HUDEP-2 (cell line): Measurements from ENCODE around the gene MAML2.

Experiments
- DNase-seq, 76 experiments: peaks; one replicate each; lab custom pipeline; 2025; ENCODE audit not compliant: unreplicated experiment in 76 of 76; lab: John Stamatoyannopoulos, UW

The MAML2 gene

DNA sequence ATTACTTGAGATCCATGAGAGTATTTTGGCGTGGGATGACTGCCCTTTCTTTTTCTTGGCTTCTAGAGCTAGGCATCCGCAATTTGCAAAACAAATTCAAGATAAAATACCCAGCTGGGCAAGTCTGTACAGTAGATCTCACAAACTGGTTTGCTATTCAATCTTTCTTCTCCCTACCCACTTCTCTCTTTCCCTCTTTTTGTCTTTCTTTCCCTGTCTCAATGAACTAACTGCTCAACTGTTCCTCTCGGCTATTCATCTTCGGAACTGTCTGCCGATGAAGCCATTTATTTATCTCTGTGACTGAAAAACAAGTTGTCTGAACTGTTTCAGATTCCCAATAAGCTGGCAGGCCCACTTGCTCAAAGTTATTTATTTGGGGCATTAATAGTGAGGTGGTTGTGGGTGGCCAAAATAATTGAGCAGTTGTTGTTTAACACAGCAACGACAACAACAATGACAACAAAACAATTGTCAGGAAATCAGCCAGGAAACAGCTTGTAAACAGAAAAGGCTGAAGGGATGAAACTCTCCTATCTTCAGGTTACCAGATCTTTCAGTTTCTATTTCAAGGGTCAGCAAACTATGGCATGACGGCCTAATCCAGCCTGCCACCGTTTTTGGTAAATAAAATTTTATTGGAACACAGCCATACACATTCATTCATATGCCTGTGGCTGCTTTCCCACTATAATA, 343.1 kb downstream of the MAML2 start:
- no peak for DNase-seq

GRCh38 chr11:95996621-95997235, 346.3 kb downstream of the MAML2 start:
- no peak for DNase-seq

DNA sequence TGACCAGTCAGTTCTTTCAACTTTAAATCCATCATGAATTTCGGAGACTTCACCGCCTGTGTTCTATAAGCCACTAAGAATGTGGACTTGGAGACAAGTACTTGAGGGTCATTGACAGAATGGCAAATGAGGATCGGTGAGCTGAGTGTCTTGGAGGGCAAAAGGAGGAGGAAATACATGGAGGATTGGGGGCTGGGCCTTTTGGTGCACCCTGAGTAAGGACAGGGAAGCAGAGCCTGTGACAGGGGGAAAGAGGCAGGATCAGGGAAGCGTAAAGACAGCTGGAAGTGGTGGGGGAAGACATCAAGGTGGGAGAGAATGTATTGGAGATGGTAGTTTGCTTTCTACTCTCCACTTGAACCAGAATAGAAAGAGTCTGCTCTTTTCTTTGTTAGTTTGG, 348.7 kb downstream of the MAML2 start:
- no peak for DNase-seq

- no peak for DNase-seq
These were observed 349.3 kb downstream of the MAML2 start for GRCh38 chr11:95993438-95994298.

DNA sequence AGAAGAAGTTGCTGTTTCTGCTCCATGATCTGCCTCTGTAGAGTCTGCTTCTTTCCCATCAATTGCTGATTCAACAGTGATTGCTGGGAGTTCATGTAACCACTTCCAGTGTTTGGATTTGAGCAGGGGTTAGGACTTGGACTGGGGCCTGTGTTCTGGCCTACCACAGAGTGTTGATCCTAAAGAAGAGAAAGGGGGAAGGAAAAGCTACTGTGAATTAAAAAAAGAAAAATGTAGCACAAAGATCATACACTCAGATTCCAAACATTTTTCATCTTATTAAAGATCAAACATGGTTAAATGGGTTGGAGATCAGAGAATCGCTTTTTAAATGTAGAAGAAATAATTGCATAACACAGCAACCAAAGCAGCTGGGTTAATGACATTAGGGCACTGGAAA, 351.4 kb downstream of the MAML2 start:
- no peak for DNase-seq

GRCh38 chr11:95991101-95991500, 351.9 kb downstream of the MAML2 start:
- no peak for DNase-seq

GRCh38 chr11:95989780-95990179, 353.2 kb downstream of the MAML2 start:
- no peak for DNase-seq

- DNase-seq = no peak
These were observed 353.9 kb downstream of the MAML2 start for GRCh38 chr11:95989076-95989605.

DNA sequence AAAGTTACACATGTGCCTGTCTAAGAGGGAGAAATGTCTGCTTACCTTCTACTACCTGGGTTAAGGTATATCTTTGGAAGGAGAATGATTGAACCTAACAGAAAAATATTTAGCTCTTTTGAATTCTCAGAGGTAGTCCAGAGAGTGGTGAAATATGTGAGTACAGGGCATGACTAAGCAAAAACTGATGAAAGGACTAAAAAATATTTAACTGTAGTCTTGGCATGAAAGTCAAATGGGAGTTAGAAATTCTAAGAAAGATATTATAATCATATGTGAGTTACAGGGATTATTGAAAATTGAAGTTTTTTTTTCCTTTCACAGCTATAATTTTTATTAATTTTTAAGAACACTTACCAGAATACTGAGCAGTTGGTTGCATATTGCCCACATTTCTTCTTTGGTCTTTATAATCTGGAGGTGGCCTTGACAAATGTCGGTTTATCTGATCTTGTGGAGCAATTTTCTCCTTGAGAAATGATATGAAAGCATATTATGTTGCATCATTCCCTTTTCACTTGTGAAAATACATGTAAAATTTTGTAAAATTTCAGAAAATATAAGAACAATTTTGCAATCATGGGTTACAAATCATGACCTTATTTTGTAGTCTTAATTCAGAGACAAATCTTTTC, 357.7 kb downstream of the MAML2 start:
- no peak for DNase-seq

GRCh38 chr11:95984072-95984471, 358.9 kb downstream of the MAML2 start:
- DNase-seq = no peak

- DNase-seq = no peak
These were observed 365.3 kb downstream of the MAML2 start for GRCh38 chr11:95977534-95978174.

GRCh38 chr11:95976550-95976949, 366.4 kb downstream of the MAML2 start:
- DNase-seq = no peak

DNA sequence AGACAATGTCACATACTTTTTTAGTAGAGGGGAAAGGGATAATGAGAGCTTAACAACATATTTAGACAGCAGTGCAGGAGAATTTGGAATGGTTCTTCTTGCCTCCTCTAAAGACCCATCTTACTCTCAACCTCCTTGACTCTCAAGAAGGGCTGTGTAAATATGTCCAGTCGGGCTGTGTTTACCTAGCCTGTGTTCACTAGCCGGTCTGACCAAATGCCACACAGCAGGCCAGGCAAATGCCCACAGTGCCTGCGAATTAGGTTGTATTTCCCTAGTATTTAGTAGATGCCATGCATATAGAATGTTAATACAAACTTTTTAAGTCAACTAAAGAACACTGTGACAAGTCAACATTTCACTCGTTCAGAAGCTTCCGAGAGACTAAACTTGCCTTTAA, 367.7 kb downstream of the MAML2 start:
- DNase-seq = no peak

DNA sequence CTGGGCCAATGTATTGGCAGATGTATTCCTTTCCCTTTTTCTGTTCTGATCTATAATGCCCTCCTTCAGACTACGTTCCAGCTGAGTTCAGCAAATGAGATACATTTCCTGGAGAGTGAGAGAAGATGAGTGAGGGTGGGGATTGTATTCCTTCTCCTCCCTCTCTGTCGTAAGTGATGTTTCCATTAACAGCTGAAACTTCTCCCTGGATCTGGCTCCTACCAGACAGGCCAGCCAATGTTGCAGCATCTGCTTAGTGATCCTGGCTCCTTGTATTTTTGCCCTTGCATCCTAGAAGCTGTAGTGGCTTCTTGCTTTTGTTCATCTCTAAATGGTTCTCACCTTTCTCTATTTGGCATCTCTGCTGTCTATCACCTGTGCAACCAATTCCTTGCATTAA, 370.9 kb downstream of the MAML2 start:
- DNase-seq = no peak

GRCh38 chr11:95968585-95968984, 374.4 kb downstream of the MAML2 start:
- DNase-seq = peak in 2 of 76 experiments; percentile 1 to 7

- DNase-seq = peak in 2 of 76 experiments; percentile 14 to 37
These were observed 378.7 kb downstream of the MAML2 start for GRCh38 chr11:95964281-95964680.

DNA sequence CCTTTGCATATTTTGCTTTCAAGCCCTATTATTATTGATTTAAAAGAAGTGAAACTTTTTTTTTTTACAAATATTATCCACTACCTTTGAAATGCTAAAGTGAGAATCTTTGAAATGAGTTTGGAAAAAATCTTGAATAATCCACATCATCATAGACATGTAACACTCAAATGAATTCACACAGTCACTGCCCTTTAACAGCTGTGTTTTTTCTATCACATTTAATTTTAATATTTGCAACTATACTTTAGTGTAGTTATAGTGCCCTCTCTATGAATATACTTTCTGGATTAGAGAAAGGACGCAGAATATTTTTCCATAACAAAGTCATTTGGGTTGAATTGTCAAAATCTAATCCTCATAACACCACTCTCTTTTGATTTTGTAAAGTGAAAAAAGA, 381.2 kb downstream of the MAML2 start:
- DNase-seq = no peak

DNA sequence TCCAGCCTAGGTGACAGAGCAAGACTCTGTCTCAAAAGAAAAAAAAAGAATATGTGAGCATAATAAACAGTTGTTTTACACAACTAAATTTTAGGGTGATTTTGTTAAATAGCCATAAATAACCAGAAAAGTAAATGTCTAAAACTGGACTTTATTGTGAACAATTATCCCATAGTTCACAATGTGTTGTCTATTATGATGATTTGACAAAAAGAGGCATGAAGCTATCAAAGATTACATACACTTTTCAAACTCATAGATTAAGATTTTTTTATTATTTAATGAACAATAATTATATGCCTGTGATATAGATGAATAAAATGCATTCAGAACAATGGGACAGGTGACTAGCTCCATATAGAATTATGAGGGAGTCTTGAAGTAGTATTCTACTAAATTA, 392.1 kb downstream of the MAML2 start:
- DNase-seq = no peak

DNA sequence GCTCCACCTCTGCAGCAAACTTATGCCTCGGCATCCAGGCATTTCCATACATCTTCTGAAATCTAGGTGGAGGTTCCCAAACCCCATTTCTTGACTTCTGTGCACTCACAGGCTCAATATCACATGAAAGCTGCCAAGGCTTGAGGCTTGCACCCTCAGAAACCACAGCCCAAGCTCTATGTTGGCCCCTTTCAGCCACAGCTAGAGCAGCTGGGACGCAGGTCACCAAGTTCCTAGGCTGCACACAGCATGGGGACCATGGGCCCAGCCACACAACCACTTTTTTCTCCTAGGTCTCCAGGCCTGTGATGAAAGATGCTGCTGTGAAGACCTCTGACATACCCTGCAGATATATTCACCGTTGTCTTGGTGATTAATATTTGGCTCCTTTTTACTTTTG, 394.4 kb downstream of the MAML2 start:
- no peak for DNase-seq

DNA sequence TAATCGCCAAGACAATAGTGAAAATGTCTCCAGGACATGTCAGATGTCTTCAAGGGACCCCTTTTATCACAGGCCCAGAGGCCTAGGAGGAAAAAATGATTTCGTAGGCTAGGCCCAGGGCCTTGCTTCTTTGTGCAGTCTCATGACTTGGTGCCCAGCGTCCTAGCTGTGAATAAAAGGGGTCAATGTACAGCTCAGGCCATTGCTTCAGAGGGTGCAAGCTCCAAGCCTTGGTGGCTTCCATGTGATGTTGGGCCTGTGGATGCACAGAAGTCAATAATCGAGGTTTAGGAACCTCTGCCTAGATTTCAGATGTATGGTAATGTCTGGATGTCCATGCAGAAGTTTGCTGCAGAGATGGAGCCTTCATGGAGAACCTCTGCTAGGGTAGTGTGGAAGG, 398.4 kb downstream of the MAML2 start:
- DNase-seq = no peak
